ENCODE measurements around the gene P2RX4. TPM values are rescaled to one million over a fixed set of nuclear protein-coding genes. Genes with fewer than 3 reads are reported as not detected.
"Not testable (repeated sequence)": the region's sequence is repeated elsewhere in the genome, so short reads cannot be mapped to it uniquely, and the experiment has no call there.

Gene P2RX4
- total RNA-seq, 1 experiment from 2014 or later, result 8.1 TPM

- Histone ChIP-seq H3K18ac (ENCODE audit: insufficient read length, low read depth, low read length) (no peak overlapping the region), H3K27ac (ENCODE audit: insufficient read length, low read depth, low read length) (no peak overlapping the region), H2BK5ac (ENCODE audit: insufficient read length, low read length) (no peak overlapping the region), H2AFZ (ENCODE audit: low read length) (no peak overlapping the region), H3K9ac (ENCODE audit: extremely low read depth, insufficient read length, low read length) (no peak overlapping the region), H3K14ac (ENCODE audit: insufficient read depth, low read length) (no peak overlapping the region), H4K8ac (replicated peaks; ENCODE audit: insufficient read length, low read depth, low read length) (no peak overlapping the region), H3K23ac (ENCODE audit: insufficient read length, low read depth, low read length) (no peak overlapping the region), H2BK15ac (ENCODE audit: low read depth, low read length) (no peak overlapping the region), H4K91ac (ENCODE audit: insufficient read length, low read depth, low read length) (no peak overlapping the region), H2BK120ac (ENCODE audit: low read depth, low read length, poor library complexity, severe bottlenecking) (no peak overlapping the region), H3K23me2 (ENCODE audit: insufficient read length, low read depth, low read length, poor library complexity, severe bottlenecking) (no peaks in the 10 kb centered on the region), H3K4me2 (ENCODE audit: insufficient read depth, insufficient read length, low read length) (no peak overlapping the region), H2AK5ac (ENCODE audit: insufficient read length, low read length) (no peak overlapping the region), H4K5ac (ENCODE audit: insufficient read length, low read depth, low read length) (no peak overlapping the region), H3T11ph (ENCODE audit: low read length) (no peak overlapping the region), H2BK12ac (ENCODE audit: insufficient read length, low read depth, low read length) (no peak overlapping the region), H3K4ac (ENCODE audit: low read depth, low read length) (no peak overlapping the region), H3K56ac (ENCODE audit: insufficient read length, low read depth, low read length) (no peak overlapping the region), H3K9me3 (ENCODE audit: control insufficient read depth, low read depth, low read length) (no peaks in the 10 kb centered on the region), H4K20me1 (ENCODE audit: control insufficient read depth, insufficient read depth, insufficient read length) (no peaks in the 10 kb centered on the region), H3K79me2 (ENCODE audit: insufficient read depth, low read length) (no peaks in the 10 kb centered on the region), H2BK20ac (ENCODE audit: low read depth, low read length, poor library complexity, severe bottlenecking) (no peak overlapping the region), H3K4me1 (ENCODE audit: insufficient read depth, low read length) (no peaks in the 10 kb centered on the region), H3K79me1 (ENCODE audit: insufficient read depth, low read depth, low read length, poor library complexity, severe bottlenecking) (no peaks in the 10 kb centered on the region), H3K27me3 (ENCODE audit: insufficient read depth, low read length) (no peaks in the 10 kb centered on the region)
- no peaks in the 10 kb centered on the region for H3K27me3 Mint-ChIP-seq (ENCODE audit: low read depth)
- H3K9me3 Mint-ChIP-seq, result no peaks in the 10 kb centered on the region
- no peak for DNase-seq
- no peak overlapping the region for H3K27ac Mint-ChIP-seq
- no peak overlapping the region for H3K4me3 Mint-ChIP-seq
- TF ChIP-seq CTCF (conservative IDR thresholded peaks at IDR 0.05), result no peak
- H3K4me1 Mint-ChIP-seq, result no peaks in the 10 kb centered on the region
- H3K36me3 Mint-ChIP-seq (ENCODE audit: insufficient read depth in 1 of 3, low read depth in 3 of 3), result no peaks in the 10 kb centered on the region
- no CpG with 5 or more reads among the region's 7 CpGs for WGBS (ENCODE audit: extremely low coverage, insufficient read length, low lambda C conversion rate)
Observed at GRCh38 chr12:121198949-121199348, 11.0 kb upstream of the P2RX4 start.

- H3K27me3 Mint-ChIP-seq (ENCODE audit: low read depth); H3K9me3 ChIP-seq (ENCODE audit: control insufficient read depth, low read depth, low read length); H3K23me2 ChIP-seq (ENCODE audit: insufficient read length, low read depth, low read length, poor library complexity, severe bottlenecking); H4K8ac ChIP-seq (replicated peaks; ENCODE audit: insufficient read length, low read depth, low read length); H2AFZ ChIP-seq (ENCODE audit: low read length); H3K56ac ChIP-seq (ENCODE audit: insufficient read length, low read depth, low read length); H3K18ac ChIP-seq (ENCODE audit: insufficient read length, low read depth, low read length); H2BK5ac ChIP-seq (ENCODE audit: insufficient read length, low read length); H3K4me1 ChIP-seq (ENCODE audit: insufficient read depth, low read length); H3K4ac ChIP-seq (ENCODE audit: low read depth, low read length); H3K79me1 ChIP-seq (ENCODE audit: insufficient read depth, low read depth, low read length, poor library complexity, severe bottlenecking); H3K36me3 Mint-ChIP-seq (ENCODE audit: insufficient read depth in 1 of 3, low read depth in 3 of 3); H3K9me3 Mint-ChIP-seq; H3T11ph ChIP-seq (ENCODE audit: low read length); H2BK120ac ChIP-seq (ENCODE audit: low read depth, low read length, poor library complexity, severe bottlenecking); H3K4me1 Mint-ChIP-seq; H2BK12ac ChIP-seq (ENCODE audit: insufficient read length, low read depth, low read length); H3K4me2 ChIP-seq (ENCODE audit: insufficient read depth, insufficient read length, low read length); H3K79me2 ChIP-seq (ENCODE audit: insufficient read depth, low read length); H4K91ac ChIP-seq (ENCODE audit: insufficient read length, low read depth, low read length); H3K14ac ChIP-seq (ENCODE audit: insufficient read depth, low read length); DNase-seq; H4K5ac ChIP-seq (ENCODE audit: insufficient read length, low read depth, low read length); H3K9ac ChIP-seq (ENCODE audit: extremely low read depth, insufficient read length, low read length); H2BK20ac ChIP-seq (ENCODE audit: low read depth, low read length, poor library complexity, severe bottlenecking); H3K27ac ChIP-seq (ENCODE audit: insufficient read length, low read depth, low read length); H2BK15ac ChIP-seq (ENCODE audit: low read depth, low read length); H2AK5ac ChIP-seq (ENCODE audit: insufficient read length, low read length); H3K23ac ChIP-seq (ENCODE audit: insufficient read length, low read depth, low read length); H3K4me3 Mint-ChIP-seq; H3K27ac Mint-ChIP-seq; H3K27me3 ChIP-seq (ENCODE audit: insufficient read depth, low read length); H4K20me1 ChIP-seq (ENCODE audit: control insufficient read depth, insufficient read depth, insufficient read length): not testable (repeated sequence)
- WGBS (ENCODE audit: extremely low coverage, insufficient read length, low lambda C conversion rate), result no CpG with 5 or more reads among the region's 6 CpGs
Observed at GRCh38 chr12:121201140-121201539, 8.8 kb upstream of the P2RX4 start.

Measured in H9 (cell line).